Activated CD8-positive, alpha-beta memory T cell treated with anti-CD3 and anti-CD28 coated beads, Interleukin-2, amount 50 U/mL, for 24 hours (primary cell): ENCODE results near the gene MYO3B.
"Not testable (repeated sequence)": the region's sequence is repeated elsewhere in the genome, so short reads cannot be mapped to it uniquely, and the experiment has no call there.

Experiments
- DNase-seq: peaks from one replicate; pipeline ENCODE4 v3.0.0-alpha.2; 2020; ENCODE audit errors: extremely low read depth

MYO3B gene

GRCh38 chr2:170208967-170209366, 31.0 kb downstream of the MYO3B start:
- no peak for DNase-seq

GRCh38 chr2:170212625-170213280, 34.8 kb downstream of the MYO3B start:
- no peak for DNase-seq

GRCh38 chr2:170213281-170213625, 35.3 kb downstream of the MYO3B start:
- DNase-seq: not testable (repeated sequence)

GRCh38 chr2:170213651-170214050, 35.7 kb downstream of the MYO3B start:
- DNase-seq: no peak

- no peak for DNase-seq
Measured at GRCh38 chr2:170214309-170214948, 36.5 kb downstream of the MYO3B start.

DNA sequence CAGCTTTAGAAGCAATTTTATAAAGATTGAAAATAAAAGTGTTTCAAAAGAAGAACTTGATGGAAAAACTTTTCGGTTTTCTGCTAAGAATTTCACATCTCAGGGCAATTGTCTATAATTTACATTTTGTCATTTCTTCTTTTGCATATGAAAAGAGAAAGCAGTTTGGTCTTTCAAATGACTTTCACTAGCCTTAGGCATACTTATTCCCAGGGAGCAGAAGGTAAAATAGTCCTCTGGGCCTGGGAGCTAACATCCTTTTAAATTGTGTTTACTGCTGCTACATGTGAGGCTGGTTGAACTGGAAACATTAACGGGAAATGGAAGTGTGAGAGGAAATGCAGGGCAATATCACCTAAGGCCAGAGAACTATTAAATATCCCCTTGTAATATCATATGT, 37.1 kb downstream of the MYO3B start:
- DNase-seq: no peak

GRCh38 chr2:170216428-170216827, 38.5 kb downstream of the MYO3B start:
- DNase-seq: no peak

DNA sequence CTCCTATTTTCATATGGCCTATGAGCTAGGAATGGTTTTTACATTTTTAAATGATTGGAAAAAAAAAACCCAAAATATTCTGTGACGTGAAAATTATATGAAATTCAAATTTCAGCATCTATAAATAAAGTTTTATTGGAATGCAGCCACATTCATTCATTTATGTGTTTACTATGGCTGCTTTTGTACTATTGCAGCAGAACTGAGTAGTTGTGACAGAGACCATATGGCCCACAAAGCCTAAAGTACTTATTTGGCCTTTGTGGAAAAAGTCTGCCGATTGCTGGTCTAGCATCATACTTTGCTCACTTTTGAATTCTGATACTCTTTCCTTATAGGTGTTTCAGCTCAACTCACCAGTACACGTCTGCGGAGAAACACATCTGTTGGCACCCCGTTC, 39.0 kb downstream of the MYO3B start:
- DNase-seq: no peak

GRCh38 chr2:170217778-170218251, 39.9 kb downstream of the MYO3B start:
- no peak for DNase-seq

DNA sequence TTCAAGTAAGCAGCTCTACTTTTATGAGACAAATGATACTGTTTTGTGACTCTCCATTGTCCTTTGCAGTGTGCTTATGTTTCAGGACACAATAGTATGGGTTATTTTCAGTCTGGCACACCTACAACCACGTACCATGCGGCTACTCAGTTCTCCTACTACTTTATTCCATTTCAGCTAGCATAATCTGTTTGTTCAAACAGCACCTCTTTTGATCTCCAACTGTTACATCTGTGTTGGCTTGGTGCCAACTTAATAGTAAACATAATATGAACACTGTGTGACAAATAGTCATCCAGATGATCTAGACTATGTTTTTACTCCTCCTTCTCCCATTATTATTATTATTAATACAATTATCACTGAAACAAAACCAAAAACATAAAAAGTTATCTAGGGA, 40.5 kb downstream of the MYO3B start:
- no peak for DNase-seq

- no peak for DNase-seq
Measured at GRCh38 chr2:170218931-170219330, 41.0 kb downstream of the MYO3B start.

GRCh38 chr2:170221317-170222288, 43.7 kb downstream of the MYO3B start:
- no peak for DNase-seq

- DNase-seq: no peak
Measured at GRCh38 chr2:170222298-170222697, 44.4 kb downstream of the MYO3B start.

DNA sequence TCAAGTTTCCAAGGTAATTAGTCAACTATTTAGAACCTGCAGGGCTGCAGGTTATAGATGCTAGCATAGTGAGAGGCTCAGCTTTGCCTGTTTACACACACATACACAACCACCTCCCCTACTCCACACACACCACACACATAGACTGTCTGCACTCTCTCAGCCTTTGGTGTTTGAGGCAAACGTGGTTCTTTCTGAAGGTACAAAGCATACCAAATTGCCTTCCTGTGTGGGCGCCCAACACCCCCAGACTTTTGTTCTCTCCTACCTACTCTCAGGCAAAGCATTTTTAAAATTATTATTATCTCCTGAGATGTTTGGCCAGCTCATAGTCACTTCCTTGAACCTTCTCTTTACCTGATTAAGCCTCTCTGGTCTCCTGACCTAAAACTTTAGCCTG, 44.9 kb downstream of the MYO3B start:
- no peak for DNase-seq

GRCh38 chr2:170224692-170225294, 46.8 kb downstream of the MYO3B start:
- no peak for DNase-seq

DNA sequence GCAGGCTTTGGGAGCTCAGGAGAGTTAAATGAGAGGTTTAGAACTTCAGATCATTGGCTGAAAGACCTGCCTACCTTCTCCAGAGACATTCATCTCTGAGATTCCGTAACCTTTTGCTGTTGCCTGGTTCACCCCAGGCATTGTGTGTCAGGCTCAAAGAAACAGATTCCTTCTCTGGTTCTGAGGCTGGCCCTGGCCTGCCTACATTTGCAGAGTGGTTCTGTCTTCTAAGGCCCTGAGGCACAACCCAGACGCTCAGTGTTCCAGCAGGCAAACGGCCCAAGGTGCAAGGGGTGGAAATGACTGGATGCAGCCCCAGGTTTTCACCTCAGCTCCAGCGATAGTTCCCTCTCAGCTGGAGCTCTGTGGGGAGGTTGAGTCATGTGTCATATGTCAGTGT, 48.3 kb downstream of the MYO3B start:
- no peak for DNase-seq

GRCh38 chr2:170227507-170227947, 49.6 kb downstream of the MYO3B start:
- no peak for DNase-seq

DNA sequence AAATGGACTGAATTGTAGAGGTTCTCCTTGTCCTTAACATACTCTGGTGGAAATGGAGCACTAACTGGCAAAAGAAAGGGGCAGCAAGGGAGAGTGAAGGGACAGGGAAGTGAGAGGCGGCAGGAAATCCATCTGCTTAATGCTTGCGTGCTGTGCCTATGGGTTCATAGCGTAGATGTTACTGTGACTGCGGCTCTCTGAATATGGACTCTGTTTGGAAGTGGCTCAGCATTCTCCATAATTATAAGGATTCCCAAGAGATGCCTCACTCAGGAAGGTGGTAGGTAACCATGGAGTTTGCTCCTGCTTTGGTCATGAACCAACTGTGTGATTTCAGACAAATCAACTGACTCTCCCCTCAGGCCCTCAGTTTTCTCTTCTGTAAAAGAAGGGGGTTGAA, 50.0 kb downstream of the MYO3B start:
- DNase-seq: no peak

GRCh38 chr2:170228429-170228828, 50.5 kb downstream of the MYO3B start:
- DNase-seq: no peak

- no peak for DNase-seq
Measured at GRCh38 chr2:170229125-170229524, 51.2 kb downstream of the MYO3B start.

DNA sequence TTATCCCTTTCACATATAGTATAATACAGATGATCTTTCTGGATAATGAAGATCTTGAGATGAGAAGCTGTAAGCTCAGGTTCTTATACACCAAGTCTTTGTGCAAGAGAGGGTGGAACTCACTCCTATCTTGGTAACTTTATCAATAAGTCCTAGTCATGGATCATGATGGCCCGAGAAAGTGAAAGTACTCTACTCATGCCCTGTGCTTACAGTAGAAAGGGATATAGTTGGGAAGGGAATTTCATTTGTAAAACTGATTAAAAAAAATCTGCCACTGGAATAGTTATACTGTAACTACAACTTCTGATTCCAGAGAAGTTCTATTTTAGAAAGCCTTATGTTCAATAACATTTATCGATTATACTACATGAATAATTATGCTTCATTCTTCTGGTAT, 51.8 kb downstream of the MYO3B start:
- DNase-seq: no peak
